GM18867 (cell line): ENCODE measurements around the gene NAP1L1.
A peak's percentile ranks its signal among the peaks of the same experiment; 100 is the strongest.

Experiments
- ATAC-seq: cut with Tn5 transposase; IDR thresholded peaks from one replicate; pipeline ENCODE4 v1.9.1; 2021; ENCODE audit warnings: mild to moderate bottlenecking, moderate library complexity; ENCODE audit not compliant: unreplicated experiment

The NAP1L1 gene

DNA sequence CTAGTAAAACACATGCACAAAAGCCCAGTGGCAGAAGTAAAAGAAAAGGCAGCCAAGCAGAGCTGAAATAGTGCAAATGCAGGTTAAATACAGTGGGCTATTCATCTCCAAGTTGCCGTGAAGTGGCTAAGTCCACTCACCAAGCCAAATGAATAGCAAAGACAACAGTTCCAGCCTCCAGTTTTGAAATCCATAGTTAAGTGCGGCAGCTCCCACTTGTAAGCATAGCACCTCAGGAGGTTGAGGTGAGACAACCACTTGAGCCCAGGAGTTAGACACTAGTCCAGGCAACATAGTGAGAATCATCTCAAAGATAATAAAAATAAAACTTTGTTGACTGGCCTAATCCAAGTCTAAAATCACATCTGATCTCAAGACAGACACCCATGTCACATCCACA is 43.1 kb downstream of the NAP1L1 start:
- no peak for ATAC-seq

- no peak for ATAC-seq
Measured at GRCh38 chr12:76040461-76040860, 44.0 kb downstream of the NAP1L1 start.

DNA sequence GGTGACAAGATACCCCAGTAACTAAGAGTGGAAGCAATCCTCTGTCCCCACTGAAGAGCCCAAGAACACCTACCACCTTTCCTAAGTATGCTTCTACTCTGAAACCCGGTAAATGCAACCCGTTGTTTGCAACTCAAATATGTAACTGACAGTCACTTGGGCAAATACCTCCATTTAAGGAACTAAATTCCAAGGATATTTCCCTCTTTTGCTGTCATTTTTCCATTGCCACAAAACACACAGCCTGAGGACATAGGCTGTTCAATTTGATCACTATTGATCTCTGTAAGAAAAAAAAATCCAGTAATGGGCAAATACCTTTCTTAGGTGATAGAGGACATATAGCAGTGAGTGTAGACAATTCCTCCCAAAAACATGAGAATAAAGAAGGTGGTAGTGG is 46.3 kb downstream of the NAP1L1 start:
- no peak for ATAC-seq

DNA sequence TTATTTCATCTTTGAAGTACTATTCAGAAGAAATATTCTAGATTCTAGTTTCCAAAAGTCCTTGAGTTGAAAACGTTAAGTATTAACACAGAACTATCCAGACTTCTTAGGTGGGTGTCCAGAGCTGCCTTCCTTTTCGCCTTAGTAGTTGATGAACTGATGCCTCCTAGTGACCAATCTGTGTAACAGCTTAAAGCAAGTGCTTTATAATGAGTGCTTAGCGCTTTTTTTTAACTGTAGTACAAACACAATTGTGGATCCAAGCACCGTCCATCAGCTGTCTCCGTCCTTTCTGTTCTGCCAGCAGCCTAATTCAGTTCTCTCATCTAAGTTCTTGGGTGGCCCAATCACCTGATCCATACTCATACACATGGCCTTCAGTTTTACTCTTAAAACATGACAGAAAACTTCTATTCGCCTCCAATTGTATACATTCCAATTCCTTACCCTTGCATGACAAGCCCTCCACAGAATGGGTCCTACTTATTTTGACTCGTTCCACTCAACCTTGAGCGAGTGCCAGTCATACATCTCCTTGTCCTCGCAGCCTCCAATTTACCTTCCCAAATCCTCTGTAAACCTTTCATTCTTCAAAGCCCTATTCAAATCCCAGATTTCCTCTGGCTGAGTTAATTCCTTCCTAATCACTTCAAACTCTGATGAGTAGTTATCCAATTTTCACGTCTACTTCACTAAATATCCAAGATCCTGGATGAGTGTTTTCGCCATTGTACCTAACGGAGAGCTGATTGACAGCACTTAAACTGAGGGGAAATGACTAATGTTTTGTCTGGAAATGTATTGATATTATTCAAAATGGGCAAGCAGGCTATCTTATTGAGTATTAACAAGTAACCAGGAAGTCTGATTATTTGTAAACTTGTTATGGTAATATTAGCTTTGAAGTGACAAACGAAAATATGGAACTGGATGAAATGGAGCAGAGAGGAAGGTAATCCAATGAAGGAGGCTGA is 47.1 kb downstream of the NAP1L1 start:
- peak; percentile 72 for ATAC-seq

DNA sequence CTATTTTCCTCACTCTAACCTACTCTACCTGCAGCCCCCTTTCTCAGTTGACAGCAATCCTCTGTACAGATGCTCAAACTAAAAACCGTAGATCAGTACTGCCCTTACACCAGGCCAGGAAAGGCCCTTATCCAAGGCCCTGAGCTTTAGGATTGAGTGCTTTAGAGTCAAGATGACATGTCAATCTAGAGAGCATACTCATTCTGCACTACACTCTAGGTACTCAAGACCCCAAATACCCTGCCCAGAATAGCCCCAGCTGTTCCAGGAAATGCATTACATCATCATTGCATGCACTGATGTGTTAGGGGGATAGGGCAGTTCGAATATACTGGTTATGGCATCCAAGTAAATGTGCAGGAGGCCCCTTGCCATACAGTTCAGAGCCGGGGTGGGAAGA is 49.4 kb downstream of the NAP1L1 start:
- ATAC-seq = no peak

- ATAC-seq = no peak
Measured at GRCh38 chr12:76033081-76034011, 51.1 kb downstream of the NAP1L1 start.

GRCh38 chr12:76032043-76032981 is 52.2 kb downstream of the NAP1L1 start:
- ATAC-seq = peak; percentile 28

GRCh38 chr12:76031414-76032042 is 53.0 kb downstream of the NAP1L1 start, which contains the start of gene PHLDA1:
Gene PHLDA1 (minus strand): TSS chr12:76031776.
- peak; percentile 78 for ATAC-seq

- no peak for ATAC-seq
Measured at GRCh38 chr12:76031081-76031413, 53.4 kb downstream of the NAP1L1 start.

DNA sequence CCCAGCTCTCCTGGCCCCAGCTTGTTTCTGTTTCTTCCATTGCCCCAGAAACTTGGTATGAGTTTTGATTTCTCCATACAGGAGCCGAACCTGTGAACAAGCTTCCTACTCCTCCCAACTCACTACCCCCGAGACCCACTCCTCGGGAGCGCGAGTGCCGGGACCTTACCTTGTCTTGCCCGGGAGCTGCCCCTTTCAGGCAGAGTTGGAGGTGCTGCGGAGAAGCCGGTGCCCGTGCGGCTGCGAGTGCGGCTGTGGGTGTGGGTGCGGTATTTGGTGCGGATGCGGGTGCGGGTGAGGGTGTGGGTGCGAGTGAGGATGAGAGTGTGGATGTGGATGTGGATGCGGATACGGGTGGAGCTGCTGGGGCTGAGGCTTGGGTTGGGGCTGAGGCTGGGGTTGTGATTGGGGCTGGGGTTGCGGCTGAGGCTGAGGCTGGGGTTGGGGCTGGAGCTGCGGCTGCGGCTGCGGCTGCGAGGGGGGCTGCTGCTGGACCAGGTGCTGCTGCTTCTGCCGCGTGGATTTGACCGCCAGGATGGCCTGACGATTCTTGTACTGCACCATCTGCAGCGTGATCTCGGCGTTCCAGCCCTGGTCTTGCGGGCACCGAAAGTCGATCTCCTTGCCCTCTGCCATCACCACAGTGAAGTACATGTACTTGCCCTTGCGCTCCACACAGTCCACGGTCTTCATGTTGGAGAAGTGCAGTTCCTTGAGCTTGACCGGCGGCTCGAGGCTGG is 54.0 kb downstream of the NAP1L1 start:
- peak; percentile 15 for ATAC-seq

DNA sequence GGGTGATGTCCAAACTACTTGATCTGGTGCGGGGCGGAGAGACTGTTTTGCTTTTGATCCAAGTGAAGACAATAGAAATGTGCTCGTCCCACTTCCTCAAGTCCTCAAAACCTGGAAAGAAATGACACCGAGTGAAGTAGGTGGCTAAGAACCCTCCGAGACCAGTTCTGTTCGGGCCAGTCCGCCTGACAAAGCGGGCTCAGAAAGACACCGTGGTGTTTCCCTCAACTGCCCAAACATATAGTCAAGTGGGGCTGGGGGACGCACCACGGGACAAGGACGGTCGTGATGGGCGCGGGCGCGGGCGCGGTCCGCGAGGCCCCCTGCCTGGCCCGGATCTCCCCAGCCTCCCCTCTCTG is 54.5 kb downstream of the NAP1L1 start:
- no peak for ATAC-seq

DNA sequence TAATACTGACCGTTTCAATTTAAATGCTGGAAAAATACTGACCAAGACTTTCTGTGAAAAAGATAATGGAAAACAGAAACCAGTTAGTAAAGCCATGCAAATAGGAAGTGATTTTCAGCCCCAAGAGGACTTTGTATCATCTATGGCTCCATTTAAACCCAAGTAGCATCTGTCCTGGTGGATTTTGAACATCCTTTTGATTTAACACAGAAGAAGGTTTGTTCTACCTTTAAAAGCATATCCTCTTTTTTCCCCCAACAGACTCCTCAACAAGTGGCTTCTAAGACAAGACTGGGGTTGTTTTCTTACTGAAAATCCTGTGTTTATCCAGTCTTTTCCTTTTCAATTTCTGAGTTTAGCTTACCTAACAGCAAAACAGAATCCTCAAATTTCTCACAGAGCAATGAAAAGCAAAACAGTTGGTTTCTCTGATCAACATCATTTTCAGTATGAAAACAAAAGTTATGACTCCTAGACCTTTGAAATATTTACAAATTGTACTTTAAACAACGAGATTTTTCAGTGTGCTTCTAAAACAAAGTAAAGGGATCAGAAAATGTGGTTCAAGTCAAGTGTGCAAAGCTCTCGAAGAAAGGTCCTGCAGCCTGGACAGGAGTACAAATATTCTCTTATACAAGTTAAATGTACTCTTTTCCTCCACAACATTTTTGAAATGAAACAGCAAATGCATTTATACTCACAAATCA is 55.8 kb downstream of the NAP1L1 start:
- no peak for ATAC-seq

DNA sequence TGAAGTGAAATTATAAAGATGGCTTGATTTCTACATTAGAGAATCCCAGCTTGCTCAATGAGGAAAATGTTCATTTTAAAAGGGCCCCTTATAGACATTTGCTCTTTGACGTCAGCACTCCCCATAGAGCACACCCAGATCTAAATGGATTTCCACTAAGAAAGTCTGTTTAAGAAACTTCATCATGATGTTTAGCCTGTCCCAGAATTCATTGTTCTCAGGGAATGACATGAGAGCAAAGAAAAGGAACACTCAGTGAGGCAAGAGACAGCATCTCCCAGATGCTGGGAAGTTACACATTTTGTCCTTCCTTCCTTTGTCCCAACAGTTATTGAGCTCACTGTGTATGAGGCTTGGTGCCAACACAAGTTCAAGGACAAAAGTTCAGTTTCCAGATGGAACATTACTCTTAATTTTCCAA is 57.8 kb downstream of the NAP1L1 start:
- ATAC-seq = no peak

DNA sequence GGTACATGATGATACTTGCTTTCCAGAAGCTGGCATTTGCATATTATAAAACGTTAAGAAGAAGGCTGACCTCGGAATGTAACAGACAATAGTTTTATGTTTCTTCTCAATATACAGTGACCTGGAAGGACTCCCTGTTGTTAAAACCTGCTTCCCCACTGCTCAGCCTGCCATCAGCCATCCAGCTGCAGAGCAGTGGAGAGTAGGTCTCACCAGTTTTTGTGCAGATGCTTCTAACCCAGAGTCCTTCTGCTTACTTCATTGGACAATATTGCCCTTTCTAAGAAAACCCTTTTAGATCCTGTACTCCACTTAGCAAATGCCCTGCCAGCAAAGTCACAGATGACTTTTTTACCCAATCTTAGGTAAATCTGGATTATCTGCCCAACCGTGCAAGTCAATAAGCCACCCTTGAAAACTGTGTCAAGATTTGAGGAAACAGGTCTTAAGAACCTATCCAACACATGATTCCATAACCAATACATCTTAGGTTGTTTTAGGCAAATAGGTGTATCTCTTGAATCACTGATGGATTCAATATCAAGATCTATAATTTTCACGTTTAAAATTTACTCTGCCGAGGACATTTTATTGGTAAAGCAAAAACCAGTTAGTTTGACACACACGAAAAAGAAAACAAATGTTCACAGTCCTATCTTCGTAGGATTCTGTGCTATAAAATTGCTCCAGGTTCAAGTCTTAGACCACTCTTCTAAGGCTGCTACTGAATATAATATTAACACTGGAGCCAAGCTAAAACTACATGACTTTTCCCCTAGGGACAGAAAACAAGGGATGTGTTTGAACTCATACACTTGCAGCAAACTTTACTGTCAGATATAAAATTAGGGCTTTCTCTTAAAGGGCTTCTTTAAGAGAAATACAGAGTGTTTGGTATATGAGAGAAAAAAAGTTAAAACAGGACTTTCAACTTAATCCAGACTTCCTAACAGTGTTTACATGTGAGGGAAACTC is 58.6 kb downstream of the NAP1L1 start:
- no peak for ATAC-seq

GRCh38 chr12:76024942-76025600 is 59.4 kb downstream of the NAP1L1 start:
- ATAC-seq = no peak

GRCh38 chr12:76024102-76024781 is 60.2 kb downstream of the NAP1L1 start:
- no peak for ATAC-seq
